ENCODE measurements around the gene GALNT9. TPM values are rescaled to one million over a fixed set of nuclear protein-coding genes. Genes with fewer than 3 reads are reported as not detected.
"Not testable (repeated sequence)": the region's sequence is repeated elsewhere in the genome, so short reads cannot be mapped to it uniquely, and the experiment has no call there.

GALNT9 gene
- total RNA-seq, 2 donors from 2014 or later, result 0.34 TPM; not detected in 1

DNA sequence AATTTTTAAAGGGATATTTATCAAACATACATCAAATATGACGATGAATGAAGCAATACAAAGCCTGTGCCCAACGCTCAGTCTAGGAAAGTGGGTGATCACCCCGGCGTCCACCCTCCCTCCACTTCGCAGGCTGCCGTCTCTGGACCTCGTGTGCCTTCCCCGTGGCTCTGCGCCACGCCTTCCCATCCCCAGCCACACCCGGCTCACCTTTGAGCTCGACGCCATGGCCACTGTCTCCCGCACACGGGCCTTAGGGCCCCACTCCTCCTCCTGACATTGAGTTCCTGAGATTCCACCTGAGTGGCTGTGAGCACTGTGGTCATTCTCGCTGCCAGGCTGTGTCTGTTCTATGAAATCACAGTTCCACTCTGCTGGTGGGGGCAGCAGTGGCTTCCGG lies 56.7 kb downstream of the GALNT9 start:
- no peak overlapping the region for H3K27ac Mint-ChIP-seq
- peaks cover 15% of the 10 kb centered on the region for H3K27me3 Mint-ChIP-seq
- ATAC-seq (replicated peaks), result no peak
- no peaks in the 10 kb centered on the region for H3K9me3 Mint-ChIP-seq
- no peaks in the 10 kb centered on the region for H3K4me1 Mint-ChIP-seq
- H3K4me3 Mint-ChIP-seq, result no peak overlapping the region
- H3K36me3 Mint-ChIP-seq (ENCODE audit: low read depth), result no peaks in the 10 kb centered on the region

- H3K4me1 Mint-ChIP-seq, result no peaks in the 10 kb centered on the region
- no peak overlapping the region for H3K27ac Mint-ChIP-seq
- no peaks in the 10 kb centered on the region for H3K36me3 Mint-ChIP-seq (ENCODE audit: low read depth)
- peaks cover 13% of the 10 kb centered on the region for H3K27me3 Mint-ChIP-seq
- no peaks in the 10 kb centered on the region for H3K9me3 Mint-ChIP-seq
- ATAC-seq (replicated peaks), result no peak
- H3K4me3 Mint-ChIP-seq, result no peak overlapping the region
Measured at GRCh38 chr12:132271755-132272092, 57.7 kb downstream of the GALNT9 start.

DNA sequence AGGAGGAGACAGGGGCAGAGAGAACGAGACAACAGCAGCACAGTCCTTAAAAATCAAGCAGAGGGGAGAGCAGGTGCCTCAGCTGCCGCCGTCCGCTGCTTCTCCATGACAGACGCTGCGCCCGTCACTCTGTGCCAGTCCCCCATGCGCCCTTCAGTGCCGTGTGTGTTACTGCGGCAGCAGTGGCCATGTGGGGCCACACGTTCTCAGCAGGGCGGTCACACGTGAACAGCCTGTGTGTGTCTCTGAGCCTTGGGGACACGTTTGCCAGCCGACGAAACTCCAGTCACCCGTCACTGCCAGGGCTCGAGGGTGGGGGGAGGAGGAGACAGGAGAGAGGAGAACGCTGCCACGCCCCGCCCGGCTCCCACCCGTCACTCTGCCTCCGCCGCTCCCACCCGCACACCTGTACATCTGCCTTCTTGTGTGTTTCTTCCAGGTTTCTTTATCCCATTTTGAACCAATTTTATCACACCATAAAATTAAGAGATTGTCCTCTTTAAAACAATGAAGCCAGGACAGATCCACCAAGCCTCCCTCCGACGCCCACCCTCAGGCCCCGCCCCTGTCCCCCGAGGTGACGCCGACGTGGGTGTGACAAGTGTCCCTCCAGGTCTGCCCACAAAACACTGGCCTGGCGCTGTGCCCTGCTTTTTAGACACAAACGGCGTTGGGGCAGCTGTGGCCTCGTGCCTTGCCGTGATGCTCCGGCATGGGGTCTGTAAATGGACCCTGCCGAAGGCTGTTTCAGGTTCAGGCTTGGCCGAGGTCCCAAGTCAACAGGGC lies 58.2 kb downstream of the GALNT9 start:
- Mint-ChIP-seq H3K9me3 (no peaks in the 10 kb centered on the region), H3K36me3 (ENCODE audit: low read depth) (no peaks in the 10 kb centered on the region), H3K4me1 (no peaks in the 10 kb centered on the region), H3K27ac (no peak overlapping the region), H3K4me3 (no peak overlapping the region), H3K27me3 (peaks cover 8% of the 10 kb centered on the region)
- ATAC-seq (replicated peaks), result no peak

DNA sequence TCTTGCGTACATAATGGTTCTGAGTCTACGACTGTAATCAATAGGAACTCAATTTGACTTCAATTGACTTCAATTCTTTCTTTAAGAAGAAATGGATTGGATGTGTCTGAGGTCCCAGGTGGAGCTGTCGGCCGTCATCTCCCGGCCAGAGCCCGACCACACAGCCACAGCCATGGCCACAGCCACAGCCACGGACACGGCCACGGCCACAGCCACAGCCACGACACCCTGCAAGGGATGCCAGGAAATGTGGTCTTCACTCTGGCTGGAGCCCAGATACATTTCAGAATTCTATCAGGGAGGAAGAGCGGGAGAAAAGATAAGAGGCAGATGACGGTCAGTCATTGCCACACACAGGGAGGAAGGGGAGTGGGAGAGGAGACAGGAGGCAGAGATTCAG lies 58.9 kb downstream of the GALNT9 start:
- H3K27ac Mint-ChIP-seq, result no peak overlapping the region
- H3K36me3 Mint-ChIP-seq (ENCODE audit: low read depth), result no peaks in the 10 kb centered on the region
- no peaks in the 10 kb centered on the region for H3K9me3 Mint-ChIP-seq
- ATAC-seq (replicated peaks), result no peak
- H3K4me1 Mint-ChIP-seq, result no peaks in the 10 kb centered on the region
- peaks cover 6% of the 10 kb centered on the region for H3K27me3 Mint-ChIP-seq
- no peak overlapping the region for H3K4me3 Mint-ChIP-seq

- no peaks in the 10 kb centered on the region for H3K4me1 Mint-ChIP-seq
- no peaks in the 10 kb centered on the region for H3K27me3 Mint-ChIP-seq
- no peak for ATAC-seq (replicated peaks)
- H3K4me3 Mint-ChIP-seq, result no peak overlapping the region
- no peak overlapping the region for H3K27ac Mint-ChIP-seq
- no peaks in the 10 kb centered on the region for H3K9me3 Mint-ChIP-seq
- no peaks in the 10 kb centered on the region for H3K36me3 Mint-ChIP-seq (ENCODE audit: low read depth)
Measured at GRCh38 chr12:132269271-132269968, 60.0 kb downstream of the GALNT9 start.

DNA sequence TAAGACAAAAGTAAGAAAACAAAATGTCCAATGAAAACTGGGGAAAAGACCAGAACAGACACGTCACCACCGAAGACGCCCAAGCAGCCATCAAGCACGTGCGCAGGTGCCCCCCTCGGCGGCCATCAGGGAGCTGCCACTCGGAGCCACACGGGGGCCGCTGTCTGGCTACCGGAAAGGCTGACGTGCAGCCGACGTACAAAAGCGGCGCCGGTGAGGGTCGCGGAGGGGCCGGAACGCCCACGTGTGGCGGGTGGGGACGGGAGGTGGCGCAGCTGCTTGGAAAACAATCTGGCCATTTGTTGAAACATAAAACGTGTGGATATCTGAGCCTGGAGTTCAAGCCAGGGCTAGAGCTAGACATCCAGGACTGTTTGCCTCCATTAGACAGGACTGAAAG lies 60.7 kb downstream of the GALNT9 start:
- H3K4me3 Mint-ChIP-seq, result no peak overlapping the region
- H3K9me3 Mint-ChIP-seq, result no peaks in the 10 kb centered on the region
- no peak overlapping the region for H3K27ac Mint-ChIP-seq
- no peak for ATAC-seq (replicated peaks)
- no peaks in the 10 kb centered on the region for H3K4me1 Mint-ChIP-seq
- no peaks in the 10 kb centered on the region for H3K27me3 Mint-ChIP-seq
- H3K36me3 Mint-ChIP-seq (ENCODE audit: low read depth), result no peaks in the 10 kb centered on the region

DNA sequence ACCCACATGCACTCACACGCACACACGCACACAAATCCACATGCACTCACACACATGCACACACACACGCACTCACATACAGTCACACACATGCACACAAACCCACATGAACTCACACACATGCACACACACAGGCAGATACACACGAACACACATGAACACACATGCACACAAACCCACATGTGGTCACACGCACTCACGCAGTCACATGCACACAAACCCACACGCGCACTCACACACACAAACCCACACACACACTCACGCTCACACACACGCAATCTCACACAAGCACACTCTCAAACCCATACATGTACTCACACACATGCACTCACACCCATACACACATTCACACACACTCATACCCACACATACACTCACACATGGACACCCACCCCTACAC lies 61.5 kb downstream of the GALNT9 start:
- Mint-ChIP-seq H3K4me3 (no peak overlapping the region), H3K36me3 (ENCODE audit: low read depth) (no peaks in the 10 kb centered on the region), H3K27ac (no peak overlapping the region), H3K4me1 (no peaks in the 10 kb centered on the region), H3K27me3 (no peaks in the 10 kb centered on the region), H3K9me3 (no peaks in the 10 kb centered on the region)
- ATAC-seq (replicated peaks), result no peak

GRCh38 chr12:132266802-132267201 lies 62.6 kb downstream of the GALNT9 start:
- no peak overlapping the region for H3K27ac Mint-ChIP-seq
- no peak overlapping the region for H3K4me3 Mint-ChIP-seq
- no peaks in the 10 kb centered on the region for H3K4me1 Mint-ChIP-seq
- ATAC-seq (replicated peaks), result no peak
- H3K36me3 Mint-ChIP-seq (ENCODE audit: low read depth), result no peaks in the 10 kb centered on the region
- H3K27me3 Mint-ChIP-seq, result no peaks in the 10 kb centered on the region
- no peaks in the 10 kb centered on the region for H3K9me3 Mint-ChIP-seq

- Mint-ChIP-seq H3K27ac (no peak overlapping the region), H3K27me3 (no peaks in the 10 kb centered on the region), H3K4me1 (no peaks in the 10 kb centered on the region), H3K4me3 (no peak overlapping the region), H3K36me3 (ENCODE audit: low read depth) (no peaks in the 10 kb centered on the region), H3K9me3 (no peaks in the 10 kb centered on the region)
- no peak for ATAC-seq (replicated peaks)
Measured at GRCh38 chr12:132266370-132266769, 63.0 kb downstream of the GALNT9 start.

GRCh38 chr12:132265822-132266221 lies 63.6 kb downstream of the GALNT9 start:
- not testable (repeated sequence) for H3K36me3 Mint-ChIP-seq (ENCODE audit: low read depth); H3K9me3 Mint-ChIP-seq; H3K4me1 Mint-ChIP-seq; H3K27ac Mint-ChIP-seq; ATAC-seq (replicated peaks); H3K4me3 Mint-ChIP-seq; H3K27me3 Mint-ChIP-seq

GRCh38 chr12:132265056-132265800 lies 64.2 kb downstream of the GALNT9 start:
- no peaks in the 10 kb centered on the region for H3K4me1 Mint-ChIP-seq
- no peak overlapping the region for H3K27ac Mint-ChIP-seq
- no peak for ATAC-seq (replicated peaks)
- no peaks in the 10 kb centered on the region for H3K36me3 Mint-ChIP-seq (ENCODE audit: low read depth)
- peaks cover 3% of the 10 kb centered on the region for H3K27me3 Mint-ChIP-seq
- H3K4me3 Mint-ChIP-seq, result no peak overlapping the region
- H3K9me3 Mint-ChIP-seq, result no peaks in the 10 kb centered on the region

DNA sequence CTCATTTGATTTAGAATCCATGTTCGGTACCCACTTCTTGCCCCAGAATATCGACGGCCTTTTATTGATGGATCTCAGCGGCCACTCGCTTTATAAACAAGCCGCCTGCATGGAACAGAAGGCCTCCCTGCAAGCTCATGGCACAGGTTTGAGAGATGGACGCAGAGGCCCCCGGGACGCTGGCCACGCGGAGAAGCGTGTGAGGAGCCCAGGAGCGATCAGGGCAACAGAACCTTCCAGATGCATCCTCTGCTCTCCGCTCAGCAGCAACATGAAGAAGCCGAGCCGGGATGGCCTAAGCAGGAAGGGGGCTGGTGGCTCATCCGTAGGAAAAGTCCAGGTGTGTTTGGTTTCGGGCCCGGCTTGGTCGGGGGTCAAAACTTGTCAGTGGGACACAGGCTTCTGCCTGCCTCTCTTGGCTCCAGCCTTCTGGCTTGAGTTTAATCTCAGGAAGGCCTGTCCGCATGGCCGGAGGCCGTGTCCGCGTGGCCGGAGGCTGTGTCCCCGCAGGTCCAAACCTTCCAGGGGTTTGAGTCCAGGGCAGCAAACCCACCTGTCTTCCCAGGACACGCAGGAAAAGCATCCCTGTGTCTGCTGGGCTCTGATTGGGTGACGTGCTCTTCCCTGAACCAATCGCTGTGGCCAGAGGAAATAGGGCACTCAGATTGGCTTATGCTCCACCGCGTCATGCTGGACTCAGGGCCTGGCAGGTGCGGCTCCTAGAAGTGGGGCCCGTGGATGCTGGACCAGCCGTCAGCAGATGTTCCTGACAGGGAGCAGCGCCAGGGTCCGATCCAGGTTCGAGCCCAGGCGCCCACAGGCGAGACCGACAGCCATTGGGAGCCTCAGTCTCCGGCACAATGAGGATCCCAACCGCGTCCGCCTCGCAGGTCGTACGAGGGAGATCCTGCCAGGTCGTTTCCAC lies 65.0 kb downstream of the GALNT9 start:
- Mint-ChIP-seq H3K9me3 (no peaks in the 10 kb centered on the region), H3K4me3 (no peak overlapping the region), H3K36me3 (ENCODE audit: low read depth) (no peaks in the 10 kb centered on the region), H3K27me3 (peaks cover 3% of the 10 kb centered on the region), H3K4me1 (no peaks in the 10 kb centered on the region), H3K27ac (no peak overlapping the region)
- ATAC-seq (replicated peaks), result no peak

- no peak for ATAC-seq (replicated peaks)
- Mint-ChIP-seq H3K4me3 (no peak overlapping the region), H3K9me3 (no peaks in the 10 kb centered on the region), H3K27me3 (peaks cover 7% of the 10 kb centered on the region), H3K36me3 (ENCODE audit: low read depth) (no peaks in the 10 kb centered on the region), H3K27ac (no peak overlapping the region), H3K4me1 (no peaks in the 10 kb centered on the region)
Measured at GRCh38 chr12:132263451-132264049, 65.8 kb downstream of the GALNT9 start.

DNA sequence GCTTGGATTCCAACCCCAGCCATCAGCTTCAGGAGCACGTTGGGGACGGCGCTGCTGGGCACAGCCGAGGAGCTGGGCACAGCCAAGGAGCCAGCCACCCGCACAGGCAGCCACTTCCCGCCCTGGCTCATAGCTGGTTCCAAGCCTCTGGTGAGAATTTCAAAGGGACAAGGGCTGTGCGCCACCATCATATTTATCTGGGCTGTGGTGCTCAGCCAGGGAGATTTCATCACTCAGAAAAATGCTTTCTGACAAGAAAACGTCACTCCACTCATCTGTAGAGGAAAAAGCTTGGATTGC lies 66.4 kb downstream of the GALNT9 start:
- no peaks in the 10 kb centered on the region for H3K36me3 Mint-ChIP-seq (ENCODE audit: low read depth)
- no peaks in the 10 kb centered on the region for H3K4me1 Mint-ChIP-seq
- no peaks in the 10 kb centered on the region for H3K9me3 Mint-ChIP-seq
- no peak overlapping the region for H3K27ac Mint-ChIP-seq
- H3K4me3 Mint-ChIP-seq, result no peak overlapping the region
- ATAC-seq (replicated peaks), result no peak
- peaks cover 10% of the 10 kb centered on the region for H3K27me3 Mint-ChIP-seq

Measured in activated T-helper 17 cell treated with anti-CD3 and anti-CD28 coated beads, Interleukin-2, amount 50 U/mL, for 72 hours (primary cell).